Activated T-helper 1 cell treated with anti-CD3 and anti-CD28 coated beads, Interleukin-12 subunit alpha, Interleukin-12 subunit beta, Interleukin-2, Interleukin-4 antibody, amounts not matched to agents 30 ng/mL and 10 ng/mL and 1 ng/mL, durations not matched to agents 14 hours and 24 hours and 36 hours (primary cell): ENCODE data around the gene MAML1. TPM values are rescaled to one million over a fixed set of nuclear protein-coding genes. Genes with fewer than 3 reads are reported as not detected.
A peak's percentile ranks its signal among the peaks of the same experiment; 100 is the strongest.

Source experiments
- DNase-seq: peaks from one replicate; pipeline ENCODE4 v3.0.0; 2021; ENCODE audit warnings: low spot score
- H3K27ac Mint-ChIP-seq: one replicate; pipeline ENCODE4 v1.8.0; 2021; ENCODE audit warnings: mild to moderate bottlenecking, mixed read lengths
- H3K27me3 Mint-ChIP-seq: one replicate; pipeline ENCODE4 v1.8.0; 2022; ENCODE audit warnings: mild to moderate bottlenecking, moderate library complexity, mixed read lengths; ENCODE audit not compliant: insufficient read depth
- H3K36me3 Mint-ChIP-seq: one replicate; pipeline ENCODE4 v1.8.0; 2021; ENCODE audit warnings: low read depth, mixed read lengths
- H3K4me1 Mint-ChIP-seq: one replicate; pipeline ENCODE4 v1.8.0; 2021; ENCODE audit warnings: low read depth, mixed read lengths
- H3K4me3 Mint-ChIP-seq: one replicate; pipeline ENCODE4 v1.8.0; 2021; ENCODE audit warnings: mild to moderate bottlenecking, moderate library complexity, mixed read lengths
- H3K9me3 Mint-ChIP-seq: one replicate; pipeline ENCODE4 v1.8.0; 2021; ENCODE audit warnings: mixed read lengths
- intact Hi-C: fragments of 100-400 bp; cut with micrococcal nuclease; formaldehyde crosslinking; loops from one replicate; pipeline ENCODE4 v1.15.1; 2024
- total RNA-seq: library from RNA; stranded (reverse); gene quantifications from 2 replicates; pipeline ENCODE4 v1.2.3, GENCODE V29; 2022

The MAML1 gene
- total RNA-seq, 1 donor from 2014 or later: 37.6 TPM

DNA sequence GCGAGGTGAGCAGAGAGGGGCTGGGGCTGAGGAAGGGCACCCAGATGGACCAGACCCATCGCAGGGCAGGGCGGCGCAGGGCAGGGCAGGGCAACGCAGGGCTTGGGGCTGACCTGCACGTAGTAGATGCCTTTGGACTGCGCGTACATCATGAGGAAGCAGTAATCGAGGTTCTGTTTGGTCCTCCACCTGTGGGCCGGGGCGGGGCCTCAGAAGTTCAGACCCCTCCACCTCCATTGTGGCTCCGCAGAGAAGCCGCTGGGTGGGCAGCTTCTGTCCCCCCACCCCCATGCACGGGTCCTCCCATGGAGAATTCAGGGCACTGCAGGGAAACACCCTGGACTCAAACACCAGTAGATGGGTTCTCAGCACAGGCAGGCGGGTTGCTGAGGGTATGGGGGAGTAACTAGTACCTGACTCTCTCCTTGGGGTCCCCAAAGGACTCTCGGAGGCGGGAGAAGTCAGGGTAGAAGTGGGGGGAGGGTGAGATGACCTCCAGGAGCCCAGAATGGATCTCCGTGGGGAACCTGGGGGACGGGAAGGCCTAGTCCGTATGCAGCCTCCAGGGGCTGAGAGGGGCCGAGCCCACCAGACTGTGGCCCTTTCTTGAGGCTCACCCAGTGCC, 67.6 kb downstream of the MAML1 start:
- no peak overlapping the region for H3K4me3 Mint-ChIP-seq
- H3K27me3 Mint-ChIP-seq: no peaks in the 10 kb centered on the region
- intact Hi-C loops: loop anchor here (10.0 kb wide), 2 partner anchors 175 to 1565 kb away; partner anchors contain the start of gene PHYKPL
- H3K9me3 Mint-ChIP-seq: no peaks in the 10 kb centered on the region
- no peak for DNase-seq
- no peak overlapping the region for H3K27ac Mint-ChIP-seq
- H3K4me1 Mint-ChIP-seq: peaks cover 31% of the 10 kb centered on the region
- H3K36me3 Mint-ChIP-seq: peaks cover 24% of the 10 kb centered on the region

DNA sequence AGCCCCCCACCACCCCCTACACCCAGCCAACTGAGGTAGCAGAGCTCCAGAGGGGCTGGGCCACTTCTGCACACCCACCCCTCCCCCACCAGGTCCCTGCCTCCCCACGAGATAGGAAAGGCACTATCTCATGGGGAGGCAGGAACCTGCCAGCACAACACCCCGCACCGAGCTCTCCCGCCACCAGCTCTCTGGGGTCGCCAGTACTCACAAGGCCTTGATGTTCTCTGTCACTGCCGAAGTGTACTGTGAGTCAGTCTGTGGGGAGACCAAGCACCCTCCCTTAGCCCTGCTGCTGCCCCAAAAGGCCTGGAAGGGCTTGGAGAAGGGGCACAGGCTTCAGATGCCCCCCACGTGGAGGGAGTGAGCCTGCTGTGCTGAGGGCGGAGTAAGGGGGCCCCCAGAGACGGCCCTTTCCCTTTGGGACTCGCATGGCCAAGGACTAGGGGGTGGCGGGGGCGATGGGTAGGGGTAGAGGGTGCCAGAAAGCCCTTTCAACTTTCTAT, 68.1 kb downstream of the MAML1 start:
- peaks cover 24% of the 10 kb centered on the region for H3K36me3 Mint-ChIP-seq
- intact Hi-C loops: loop anchor here (10.0 kb wide), 2 partner anchors 174 to 1566 kb away; partner anchors contain the start of gene PHYKPL

DNA sequence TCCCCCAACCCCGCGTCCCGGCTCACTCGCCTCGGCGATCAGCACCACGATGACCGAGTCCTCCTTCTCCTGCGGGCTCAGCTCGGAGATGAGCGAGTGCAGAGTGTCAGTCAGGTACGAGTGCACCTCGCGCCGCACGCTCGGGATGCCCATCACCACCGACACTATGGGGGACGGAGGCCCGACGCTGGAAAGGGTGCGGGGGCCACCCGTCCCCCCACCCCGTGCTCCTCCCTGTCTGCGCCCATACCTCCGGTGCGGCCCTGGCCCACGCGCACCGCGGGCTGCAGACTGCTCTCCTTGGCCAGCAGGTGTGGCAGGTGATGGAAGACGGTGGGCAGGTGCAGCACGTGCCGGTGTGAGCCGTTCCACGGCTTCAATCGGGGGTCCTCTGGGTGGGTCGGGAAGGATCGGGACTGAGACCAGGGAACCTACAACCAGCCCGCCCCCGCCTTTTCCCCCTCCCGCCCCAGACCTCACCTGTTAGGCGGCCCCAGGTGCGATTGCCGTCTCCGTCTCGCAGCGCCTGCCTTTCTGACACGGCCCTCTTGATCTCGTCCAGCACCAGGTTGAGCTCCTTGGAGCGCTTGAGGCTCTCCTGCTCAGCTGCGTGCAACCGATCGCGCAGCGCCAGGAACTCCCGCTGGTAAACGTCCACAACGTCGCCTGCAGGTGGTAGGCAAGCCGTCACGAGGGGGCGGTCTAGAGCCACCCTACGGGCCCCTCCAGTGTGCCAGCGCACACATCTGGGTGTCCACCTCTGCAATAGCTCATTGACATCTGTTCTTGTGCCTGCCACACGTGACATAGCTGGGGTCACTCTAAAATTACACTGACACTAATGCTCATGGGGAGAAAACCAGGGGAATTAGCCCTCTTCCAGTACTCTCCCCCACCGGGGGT, 68.9 kb downstream of the MAML1 start:
- Mint-ChIP-seq H3K36me3 (peaks cover 24% of the 10 kb centered on the region), H3K27ac (peak overlapping the region; percentile 68), H3K4me1 (peaks cover 33% of the 10 kb centered on the region), H3K27me3 (no peaks in the 10 kb centered on the region), H3K4me3 (no peak overlapping the region), H3K9me3 (no peaks in the 10 kb centered on the region)
- intact Hi-C loops: loop anchor here (1.0 to 10.0 kb wide), 6 partner anchors 35 to 1567 kb away; partner anchors contain the start of genes MRNIP and PHYKPL
- peak; percentile 69 for DNase-seq

More for the DNA sequence above, 68.1 kb downstream of the MAML1 start:
- no peaks in the 10 kb centered on the region for H3K9me3 Mint-ChIP-seq
- DNase-seq: no peak
- no peak overlapping the region for H3K4me3 Mint-ChIP-seq
- no peak overlapping the region for H3K27ac Mint-ChIP-seq
- no peaks in the 10 kb centered on the region for H3K27me3 Mint-ChIP-seq
- peaks cover 33% of the 10 kb centered on the region for H3K4me1 Mint-ChIP-seq

DNA sequence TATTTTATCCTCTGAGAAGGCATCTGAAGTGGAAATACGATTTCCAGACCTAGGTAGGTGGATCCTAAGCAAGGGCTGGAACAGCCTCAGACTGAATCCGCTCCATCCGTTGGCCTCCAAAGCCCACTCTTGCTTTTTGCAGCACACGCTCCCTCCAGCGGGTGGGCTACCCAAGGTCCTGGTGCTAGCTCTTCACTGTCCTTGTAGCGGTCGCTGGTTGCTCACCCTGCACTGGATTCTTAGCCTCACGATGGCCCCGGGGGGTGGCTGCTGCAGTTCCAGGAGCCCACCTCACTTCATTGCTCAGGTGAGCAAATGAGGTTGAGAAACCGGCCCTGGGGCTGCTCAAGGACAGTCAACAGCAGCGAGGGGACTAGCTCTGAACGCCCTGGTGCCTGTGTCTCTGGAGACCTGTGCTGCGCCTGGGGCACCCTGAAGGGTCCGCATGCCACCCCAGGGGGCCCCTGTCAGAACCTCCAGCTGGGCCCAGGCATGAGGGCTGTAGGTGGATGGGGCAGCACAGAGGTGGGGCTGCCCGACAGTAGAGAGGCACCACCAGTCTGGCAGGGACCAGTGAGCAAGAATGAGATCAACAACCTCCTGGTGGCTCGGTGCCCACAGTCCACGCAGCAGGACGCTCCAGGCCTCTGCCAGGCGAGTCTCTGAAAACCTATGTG, 69.7 kb downstream of the MAML1 start:
- Mint-ChIP-seq H3K9me3 (no peaks in the 10 kb centered on the region), H3K36me3 (peaks cover 20% of the 10 kb centered on the region), H3K4me1 (peaks cover 33% of the 10 kb centered on the region), H3K27me3 (no peaks in the 10 kb centered on the region), H3K27ac (no peak overlapping the region), H3K4me3 (peak overlapping the region; percentile 17)
- intact Hi-C loops: loop anchor here (1.0 to 10.0 kb wide), 6 partner anchors 34 to 1568 kb away; partner anchors contain the start of genes MRNIP and PHYKPL
- no peak for DNase-seq

DNA sequence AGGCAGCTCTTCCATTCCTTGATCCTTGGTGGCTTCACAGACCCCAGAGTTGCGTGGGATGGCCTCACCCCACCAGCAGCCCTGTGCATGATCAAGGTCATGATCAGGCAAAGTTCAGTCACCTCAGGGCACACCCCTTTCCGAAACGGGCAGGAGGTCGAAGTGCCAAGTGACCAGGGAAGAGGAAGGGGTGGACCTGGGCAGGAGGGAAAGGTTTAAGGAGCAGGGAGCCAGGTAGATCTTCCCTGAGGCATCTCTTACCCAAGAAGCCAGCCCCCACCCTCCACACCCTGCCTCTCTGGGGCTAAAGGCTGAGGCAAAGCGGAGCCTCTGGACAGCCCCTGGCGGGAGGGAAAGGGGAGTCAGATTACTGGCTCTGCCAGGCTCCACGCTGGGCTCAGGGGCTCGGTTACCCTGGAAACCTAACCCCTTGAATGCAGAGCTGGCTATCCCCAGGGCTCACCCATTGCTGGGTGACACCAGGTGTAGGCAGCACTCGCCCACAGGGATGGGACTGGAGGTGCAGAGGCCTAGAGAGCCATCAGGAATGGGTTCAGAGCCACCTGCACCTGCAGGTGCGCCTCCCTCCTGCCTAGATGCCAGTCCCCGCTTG, 70.4 kb downstream of the MAML1 start:
- Mint-ChIP-seq H3K9me3 (no peaks in the 10 kb centered on the region), H3K27ac (no peak overlapping the region), H3K27me3 (no peaks in the 10 kb centered on the region), H3K36me3 (peaks cover 20% of the 10 kb centered on the region), H3K4me1 (peaks cover 33% of the 10 kb centered on the region), H3K4me3 (peak overlapping the region; percentile 17)
- DNase-seq: no peak
- intact Hi-C loops: loop anchor here (1.0 to 10.0 kb wide), 6 partner anchors 33 to 1568 kb away; partner anchors contain the start of genes MRNIP and PHYKPL

DNA sequence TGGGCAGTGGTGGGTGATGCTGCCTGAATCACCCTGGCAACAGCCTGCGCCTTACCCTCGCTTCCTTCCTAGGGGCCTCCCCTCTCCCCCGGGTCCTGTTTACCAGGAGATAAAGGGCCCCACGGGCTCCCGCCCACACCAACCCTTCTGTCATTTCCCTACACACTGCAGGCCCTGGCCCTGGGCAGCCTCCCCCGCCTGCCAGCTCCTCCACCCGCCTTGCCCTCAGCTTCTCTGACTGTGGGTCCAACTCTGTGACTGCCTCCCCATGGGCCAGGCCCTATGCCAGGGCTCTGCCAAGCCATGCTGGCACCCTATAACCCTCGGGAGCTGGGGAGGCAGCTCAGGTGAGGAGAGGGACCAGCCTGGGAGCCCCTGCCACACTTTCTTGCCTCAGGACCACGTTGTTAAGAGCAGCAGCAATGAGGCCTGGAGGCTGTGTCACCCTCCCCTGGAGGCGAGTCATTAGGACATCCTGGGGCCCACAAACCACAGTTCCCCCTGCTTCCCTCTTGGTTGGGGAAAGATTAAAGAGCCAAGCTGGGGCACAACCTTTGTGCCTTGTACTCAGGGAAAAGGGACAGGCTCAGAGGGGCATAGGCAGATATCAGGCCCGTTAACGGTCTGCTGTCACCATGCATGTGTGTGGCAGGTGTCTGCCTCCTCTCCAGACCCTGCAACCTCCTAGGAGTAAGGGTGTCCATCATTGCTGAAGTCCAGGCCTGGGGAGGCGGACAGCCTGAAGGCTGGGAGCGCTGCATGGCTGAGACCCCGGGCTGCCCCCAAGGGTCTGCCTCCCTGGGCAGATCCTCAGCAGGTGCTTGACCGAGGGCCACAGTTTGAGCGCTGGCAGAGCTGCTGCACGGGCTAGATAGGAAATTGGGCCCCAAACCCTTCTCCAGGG, 71.3 kb downstream of the MAML1 start:
- H3K27ac Mint-ChIP-seq: peak overlapping the region; percentile 86
- no peak for DNase-seq

DNA sequence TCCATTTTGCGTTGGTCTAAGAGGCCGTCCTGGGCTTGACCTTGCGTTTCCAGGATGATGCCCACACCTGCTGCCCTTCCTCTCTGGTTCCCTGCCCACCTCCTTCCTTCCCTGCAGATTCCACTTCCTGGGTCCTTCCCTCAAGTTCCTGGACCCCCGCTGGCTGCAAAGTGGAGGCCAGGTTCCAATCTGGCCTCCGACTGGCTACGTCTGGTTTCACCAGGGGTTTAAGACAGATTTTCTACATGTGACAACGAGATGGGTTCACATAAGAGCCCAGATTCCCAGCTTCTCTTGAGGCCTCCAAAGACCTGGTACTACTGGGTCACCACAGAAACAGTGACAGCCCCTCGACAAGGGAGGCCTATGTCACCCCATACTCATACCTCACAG, 71.9 kb downstream of the MAML1 start:
- DNase-seq: no peak
- peak overlapping the region; percentile 87 for H3K4me3 Mint-ChIP-seq
- intact Hi-C loops: loop anchor here (10.0 kb wide), 2 partner anchors 170 to 1570 kb away; partner anchors contain the start of gene PHYKPL
- peak overlapping the region; percentile 84 for H3K27ac Mint-ChIP-seq
- peaks cover 33% of the 10 kb centered on the region for H3K4me1 Mint-ChIP-seq
- peaks cover 16% of the 10 kb centered on the region for H3K36me3 Mint-ChIP-seq
- H3K27me3 Mint-ChIP-seq: no peaks in the 10 kb centered on the region
- no peaks in the 10 kb centered on the region for H3K9me3 Mint-ChIP-seq

More for the DNA sequence above, 71.3 kb downstream of the MAML1 start:
- H3K27me3 Mint-ChIP-seq: no peaks in the 10 kb centered on the region
- H3K4me1 Mint-ChIP-seq: peaks cover 33% of the 10 kb centered on the region
- peak overlapping the region; percentile 87 for H3K4me3 Mint-ChIP-seq
- peaks cover 20% of the 10 kb centered on the region for H3K36me3 Mint-ChIP-seq
- no peaks in the 10 kb centered on the region for H3K9me3 Mint-ChIP-seq
- intact Hi-C loops: loop anchor here (2.0 to 10.0 kb wide), 4 partner anchors 105 to 1569 kb away; partner anchors contain the start of gene PHYKPL

DNA sequence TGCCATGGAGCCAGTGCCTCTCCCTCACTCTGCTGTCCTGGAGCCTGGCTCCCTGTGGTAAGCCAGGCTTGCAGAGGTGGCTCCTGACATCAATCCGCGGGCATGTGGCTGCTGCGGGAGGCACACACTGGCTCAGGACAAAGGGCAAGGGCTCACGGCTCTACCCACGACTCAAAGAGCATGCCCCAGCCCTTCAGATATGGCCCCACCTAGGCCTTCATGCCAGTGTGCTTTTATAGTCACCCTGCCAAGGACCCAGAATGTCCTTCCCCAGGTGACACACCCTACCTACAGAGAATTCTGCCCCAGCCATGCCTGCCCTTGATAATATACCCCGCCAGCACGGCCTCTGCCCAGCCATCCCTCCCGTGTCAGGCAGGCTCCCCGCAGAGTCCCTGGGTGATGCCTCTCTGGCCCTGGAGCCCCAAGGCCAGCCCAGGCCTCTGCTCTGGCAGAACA, 72.5 kb downstream of the MAML1 start:
- intact Hi-C loops: loop anchor here (5.0 to 10.0 kb wide), 3 partner anchors 170 to 1570 kb away; partner anchors contain the start of gene PHYKPL
- H3K27ac Mint-ChIP-seq: peak overlapping the region; percentile 84
- H3K4me3 Mint-ChIP-seq: peak overlapping the region; percentile 87
- peaks cover 11% of the 10 kb centered on the region for H3K36me3 Mint-ChIP-seq
- peaks cover 33% of the 10 kb centered on the region for H3K4me1 Mint-ChIP-seq
- no peaks in the 10 kb centered on the region for H3K9me3 Mint-ChIP-seq
- no peaks in the 10 kb centered on the region for H3K27me3 Mint-ChIP-seq
- DNase-seq: no peak

DNA sequence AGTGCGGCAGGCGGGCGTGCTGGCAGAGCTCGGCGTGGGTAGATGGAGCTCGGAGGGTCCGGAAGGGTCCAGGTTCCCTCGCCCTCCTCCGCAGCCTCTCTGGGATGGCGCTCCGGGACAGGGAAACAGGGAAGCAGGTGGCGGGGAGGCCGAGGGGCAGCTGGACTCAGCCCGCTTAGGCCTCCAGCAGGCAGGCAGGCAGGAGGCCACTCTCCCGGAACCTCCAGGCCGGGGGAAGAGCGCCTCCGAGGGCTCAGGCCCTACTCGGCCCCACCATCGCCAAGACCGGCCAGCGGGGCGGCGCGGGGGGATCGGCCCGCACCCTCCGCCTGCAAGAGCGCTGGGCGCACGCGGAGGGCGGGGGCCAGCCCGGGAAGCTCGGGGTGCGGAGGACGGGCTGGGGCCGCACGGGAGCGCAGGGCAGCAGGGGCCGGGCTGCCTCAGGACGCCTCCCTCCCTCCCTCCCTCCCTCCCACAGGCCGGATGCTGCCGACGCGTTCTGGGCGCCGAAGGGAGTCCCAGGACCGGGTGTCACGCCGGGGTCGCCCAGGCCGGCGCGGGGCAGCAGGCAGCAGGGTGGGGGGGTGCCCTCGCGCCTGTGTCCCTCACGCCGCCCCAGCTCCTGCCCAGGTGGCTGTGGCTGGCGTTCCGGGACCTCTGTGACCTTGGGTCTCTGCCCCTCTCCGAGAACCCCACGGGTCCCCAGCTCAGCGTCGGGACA, 73.1 kb downstream of the MAML1 start:
- DNase-seq: peak; percentile 31
- Mint-ChIP-seq H3K4me3 (peak overlapping the region; percentile 87), H3K27ac (peak overlapping the region; percentile 84), H3K4me1 (peaks cover 33% of the 10 kb centered on the region), H3K27me3 (no peaks in the 10 kb centered on the region), H3K36me3 (peaks cover 11% of the 10 kb centered on the region), H3K9me3 (no peaks in the 10 kb centered on the region)
- intact Hi-C loops: loop anchor here (1.0 to 10.0 kb wide), 6 partner anchors 15 to 1571 kb away; partner anchors contain the start of genes HNRNPH1, MRNIP, PHYKPL and SQSTM1

DNA sequence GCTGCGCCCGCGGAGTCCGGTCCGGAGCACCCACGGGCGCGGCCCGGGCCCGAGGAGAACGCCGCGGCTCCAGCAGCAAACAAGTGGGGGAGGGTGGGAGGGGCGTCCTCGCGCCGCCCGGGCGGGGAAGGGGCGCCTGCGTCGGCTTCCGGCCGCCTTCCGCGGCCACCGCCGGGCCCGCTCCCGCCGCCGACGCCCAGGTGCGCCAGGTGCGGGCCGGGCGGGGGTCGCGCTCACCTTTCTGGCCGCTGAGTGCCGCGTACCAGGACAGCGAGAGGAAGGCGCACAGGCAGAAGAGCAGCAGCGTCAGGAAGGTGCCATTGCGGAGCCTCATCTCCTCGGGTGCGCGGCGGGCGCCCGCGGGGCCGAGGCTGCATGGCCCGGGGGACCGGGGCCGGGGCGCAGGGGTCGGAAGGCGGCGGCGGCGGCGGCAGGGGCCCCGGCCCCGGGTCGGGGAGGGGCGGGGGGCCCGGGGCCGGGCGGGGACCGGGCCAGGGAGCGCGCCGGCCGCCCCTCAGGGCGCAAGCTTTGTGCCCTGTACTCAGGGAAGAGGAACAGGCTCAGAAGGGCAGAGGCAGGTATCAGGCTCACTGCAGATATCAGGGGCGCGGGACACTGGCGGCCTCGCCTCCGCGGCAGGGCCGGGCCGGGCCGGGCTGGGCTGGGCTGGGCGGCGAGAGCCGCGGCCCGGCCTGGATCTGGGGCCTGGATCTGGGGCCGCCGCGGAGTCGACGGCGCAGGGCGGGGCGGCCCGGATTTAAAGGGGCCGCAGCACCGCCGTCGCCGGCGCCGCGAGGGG, 73.8 kb downstream of the MAML1 start, which contains the start of gene MGAT4B:
TSS of gene MGAT4B (minus strand) at position 617 of the 799 bp plus-strand sequence. CDS start at position 334, 283 bp downstream.
- H3K9me3 Mint-ChIP-seq: no peaks in the 10 kb centered on the region
- H3K36me3 Mint-ChIP-seq: peaks cover 11% of the 10 kb centered on the region
- peak within 1 kb of the TSS; percentile 86 for H3K4me3 Mint-ChIP-seq
- no peaks in the 10 kb centered on the region for H3K27me3 Mint-ChIP-seq
- peak within 1 kb of the TSS; percentile 81 for H3K27ac Mint-ChIP-seq
- peaks cover 33% of the 10 kb centered on the region for H3K4me1 Mint-ChIP-seq
- peak; percentile 67 for DNase-seq
- intact Hi-C loops: loop anchor here (1.0 to 10.0 kb wide), 6 partner anchors 14 to 1572 kb away; partner anchors contain the start of genes HNRNPH1, MRNIP, PHYKPL and SQSTM1
